Measurements from ENCODE around the gene PAEP.

DNA sequence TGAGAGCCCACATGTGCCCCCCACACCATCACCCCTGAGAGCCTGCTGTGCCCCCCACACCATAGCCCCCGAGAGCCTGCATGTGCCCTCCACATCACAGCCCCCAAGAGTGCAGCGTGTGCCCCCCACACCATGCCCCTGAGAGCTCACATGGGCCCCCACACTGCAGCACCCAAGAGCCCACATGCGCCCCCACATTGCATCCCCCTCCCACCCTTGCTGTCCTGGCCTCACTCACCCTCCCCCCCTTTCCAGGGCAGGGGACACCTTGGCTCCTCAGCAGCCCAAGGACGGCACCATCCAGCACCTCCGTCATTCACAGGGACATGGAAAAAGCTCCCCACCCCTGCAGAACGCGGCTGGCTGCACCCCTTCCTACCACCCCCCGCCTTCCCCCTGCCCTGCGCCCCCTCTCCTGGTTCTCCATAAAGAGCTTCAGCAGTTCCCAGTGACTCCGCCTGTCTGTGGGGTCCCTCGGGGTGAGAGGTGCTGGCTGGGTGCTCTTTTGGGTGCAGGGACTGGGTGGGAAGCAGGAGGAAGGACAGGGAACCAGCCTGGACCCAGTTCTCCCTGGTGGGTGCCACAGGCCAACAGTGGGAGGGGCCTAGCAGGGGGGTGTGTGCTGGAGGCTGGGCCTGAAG, 35.3 kb upstream of the PAEP start:
- TF ChIP-seq GATA3 (IDR thresholded peaks at IDR 0.05; ENCODE audit: low read depth, low read length) = no peak
- no peak for TF ChIP-seq GATA2 (IDR thresholded peaks at IDR 0.05; ENCODE audit: low read depth, low read length)
